Mesothelial cell of epicardium (in vitro differentiated cells): ENCODE results near the gene TRIM67. TPM values are rescaled to one million over a fixed set of nuclear protein-coding genes. Genes with fewer than 3 reads are reported as not detected.

Source experiments
- DNase-seq, 2 experiments: peaks; one replicate each; pipeline ENCODE4 v3.0.0; 2021; ENCODE audit warnings: low spot score in 2 of 2; ENCODE audit not compliant: unreplicated experiment in 2 of 2
- H3K27ac Mint-ChIP-seq: 2 replicates; pipeline ENCODE4 v1.8.0; 2021; ENCODE audit warnings: mixed read lengths
- H3K27me3 Mint-ChIP-seq: 2 replicates; pipeline ENCODE4 v1.8.0; 2021; ENCODE audit warnings: low read depth, mixed read lengths
- H3K36me3 Mint-ChIP-seq: 2 replicates; pipeline ENCODE4 v1.8.0; 2021; ENCODE audit warnings: mixed read lengths
- H3K4me1 Mint-ChIP-seq: 2 replicates; pipeline ENCODE4 v1.8.0; 2021; ENCODE audit warnings: mixed read lengths
- H3K4me3 Mint-ChIP-seq: 2 replicates; pipeline ENCODE4 v1.8.0; 2021; ENCODE audit warnings: mild to moderate bottlenecking, moderate library complexity, mixed read lengths
- H3K9me3 Mint-ChIP-seq: 2 replicates; pipeline ENCODE4 v1.8.0; 2021; ENCODE audit warnings: mixed read lengths
- CTCF ChIP-seq: fragments of 200-600 bp; sonication (generic); IDR thresholded peaks from one replicate; pipeline ENCODE4 v1.5.0; 2021; ENCODE audit warnings: antibody characterized with exemption; ENCODE audit not compliant: unreplicated experiment
- total RNA-seq: library from RNA; stranded (reverse); gene quantifications from 3 replicates; pipeline ENCODE4 v1.2.1, GENCODE V29; 2021

TRIM67 gene
- total RNA-seq, 1 donor from 2014 or later = 0.09 TPM

DNA sequence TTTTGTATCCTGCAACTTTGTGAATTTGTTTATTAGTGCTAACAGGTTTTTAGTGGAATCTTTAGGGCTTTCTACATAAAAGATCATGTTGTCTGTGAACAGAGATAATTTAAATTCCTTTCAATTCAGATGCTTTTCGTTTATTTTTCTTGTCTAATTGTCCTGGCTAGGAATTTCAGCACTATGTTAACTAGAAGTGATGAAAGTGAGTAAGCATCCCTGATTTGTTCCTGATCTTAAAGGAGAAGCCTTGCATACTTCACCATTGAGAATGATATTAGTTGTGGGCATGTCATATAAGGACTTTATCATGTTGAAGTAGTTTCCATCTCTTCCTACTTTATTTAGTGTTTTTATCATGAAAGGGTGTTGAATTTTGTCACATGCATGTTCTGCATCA lies 23.6 kb upstream of the TRIM67 start:
- Mint-ChIP-seq H3K27me3 (peaks cover 27% of the 10 kb centered on the region), H3K36me3 (no peaks in the 10 kb centered on the region), H3K9me3 (peaks cover 5% of the 10 kb centered on the region), H3K4me3 (no peak overlapping the region), H3K27ac (no peak overlapping the region), H3K4me1 (no peaks in the 10 kb centered on the region)
- no peak for DNase-seq
- no peak for TF ChIP-seq CTCF

- no peak for DNase-seq
- Mint-ChIP-seq H3K4me1 (no peaks in the 10 kb centered on the region), H3K27ac (no peak overlapping the region), H3K36me3 (no peaks in the 10 kb centered on the region), H3K9me3 (peaks cover 10% of the 10 kb centered on the region), H3K4me3 (no peak overlapping the region), H3K27me3 (peaks cover 34% of the 10 kb centered on the region)
- TF ChIP-seq CTCF = no peak
Observed at GRCh38 chr1:231139125-231139649, 22.7 kb upstream of the TRIM67 start.

DNA sequence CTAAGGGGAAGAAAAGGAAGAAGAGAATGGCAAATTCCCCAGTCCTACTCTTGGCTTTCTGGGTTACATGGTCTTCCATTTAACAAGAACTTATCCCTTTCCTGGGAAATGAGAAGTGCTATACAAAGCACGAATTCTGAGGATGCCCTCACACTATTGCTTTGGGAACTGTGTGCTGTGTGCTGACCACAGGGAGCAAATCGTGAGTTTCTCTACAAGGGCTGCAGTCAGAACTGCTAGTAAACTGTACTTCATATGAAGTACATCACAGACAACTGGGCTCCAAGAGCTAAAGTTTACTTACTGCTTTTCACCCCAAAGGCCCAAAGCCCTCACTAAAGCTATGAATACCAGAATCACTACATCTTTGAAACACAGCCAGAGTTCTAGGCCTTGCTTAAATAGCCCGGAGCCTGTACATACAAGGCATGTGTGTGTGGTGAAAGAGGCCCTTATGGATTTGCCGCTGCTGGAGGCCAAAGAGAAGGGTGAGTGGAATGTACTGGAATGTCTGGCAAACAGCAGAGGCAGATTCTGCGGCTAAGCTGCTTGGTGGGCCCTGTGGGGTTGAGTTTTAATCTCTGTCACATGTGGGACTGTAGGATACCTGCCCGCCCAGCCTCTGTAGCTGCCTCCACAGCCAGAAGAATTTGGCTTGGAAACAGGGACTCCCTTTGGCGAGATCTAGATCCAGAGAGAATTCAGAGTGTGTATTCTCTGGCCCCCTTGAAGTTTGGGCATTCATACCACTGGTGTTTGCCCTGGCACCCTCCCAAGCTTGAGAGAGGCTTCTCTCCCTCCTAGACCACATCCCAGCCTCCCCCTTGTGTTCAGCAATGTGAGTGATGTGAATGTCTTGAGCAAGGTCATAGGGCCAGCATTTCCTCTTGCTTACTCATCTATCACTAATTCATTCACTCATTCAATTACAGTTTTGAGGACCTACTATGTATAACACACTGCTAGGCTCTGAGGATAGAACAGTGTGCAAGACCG lies 21.9 kb upstream of the TRIM67 start:
- Mint-ChIP-seq H3K4me3 (no peak overlapping the region), H3K27me3 (peaks cover 38% of the 10 kb centered on the region), H3K9me3 (peaks cover 10% of the 10 kb centered on the region), H3K27ac (no peak overlapping the region), H3K36me3 (no peaks in the 10 kb centered on the region), H3K4me1 (no peaks in the 10 kb centered on the region)
- TF ChIP-seq CTCF = no peak
- no peak for DNase-seq

DNA sequence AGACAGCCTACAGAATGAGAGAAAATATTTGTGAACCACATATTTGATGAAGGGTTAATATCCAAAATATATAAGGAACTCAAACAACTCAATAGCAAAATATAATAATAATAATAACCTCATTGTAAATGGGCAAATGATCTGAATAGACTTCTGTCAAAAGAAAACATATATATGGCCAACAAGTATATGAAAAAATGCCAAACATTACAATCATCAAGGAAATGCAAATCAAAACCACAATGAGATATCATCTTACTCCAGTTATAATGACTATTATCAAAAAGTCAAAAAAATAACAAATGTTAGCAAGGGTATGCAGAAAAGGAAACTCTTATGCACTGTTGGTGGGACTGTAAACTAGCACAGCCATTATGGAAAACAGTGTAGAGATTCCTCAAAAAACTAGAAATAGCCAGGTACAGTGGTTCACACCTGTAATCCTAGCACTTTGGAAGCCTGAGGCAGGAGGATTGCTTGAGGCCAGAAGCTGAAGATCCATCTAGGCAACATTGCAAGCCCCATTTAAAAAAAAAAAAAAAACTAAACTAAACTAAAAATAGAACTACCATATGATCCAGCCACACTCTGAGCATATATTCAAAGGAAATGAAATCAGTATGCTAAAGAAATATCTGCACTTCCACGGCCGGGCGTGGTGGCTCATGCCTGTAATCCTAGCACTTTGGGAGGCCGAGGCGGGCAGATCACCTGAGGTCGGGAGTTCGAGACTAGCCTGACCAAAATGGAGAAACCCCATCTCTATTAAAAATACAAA lies 17.3 kb upstream of the TRIM67 start:
- Mint-ChIP-seq H3K4me1 (no peaks in the 10 kb centered on the region), H3K36me3 (no peaks in the 10 kb centered on the region), H3K27me3 (peaks cover 56% of the 10 kb centered on the region), H3K27ac (no peak overlapping the region), H3K4me3 (no peak overlapping the region), H3K9me3 (peaks cover 10% of the 10 kb centered on the region)
- no peak for DNase-seq
- no peak for TF ChIP-seq CTCF

DNA sequence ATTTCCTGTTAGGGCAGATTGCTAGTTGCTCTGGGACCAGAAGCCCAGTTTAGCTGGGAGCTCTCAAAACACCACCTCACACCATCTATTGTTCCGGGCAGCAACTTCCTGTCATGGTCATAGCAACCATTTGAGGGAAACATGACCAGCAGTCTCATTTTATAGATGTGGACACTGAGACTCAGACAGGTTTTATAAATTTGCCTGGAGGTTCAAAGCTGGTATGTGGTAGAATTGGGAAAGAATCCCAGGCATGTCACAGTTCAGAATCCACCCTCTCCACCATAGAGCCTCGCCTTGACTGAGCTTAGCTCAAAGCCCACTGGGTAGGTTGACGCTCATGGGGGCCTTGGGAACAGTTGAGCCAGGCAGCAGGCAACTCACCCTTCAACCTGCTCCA lies 14.0 kb upstream of the TRIM67 start:
- peaks cover 59% of the 10 kb centered on the region for H3K27me3 Mint-ChIP-seq
- H3K27ac Mint-ChIP-seq = no peak overlapping the region
- no peaks in the 10 kb centered on the region for H3K4me1 Mint-ChIP-seq
- DNase-seq = no peak
- H3K9me3 Mint-ChIP-seq = peaks cover 13% of the 10 kb centered on the region
- no peak overlapping the region for H3K4me3 Mint-ChIP-seq
- no peak for TF ChIP-seq CTCF
- H3K36me3 Mint-ChIP-seq = no peaks in the 10 kb centered on the region
